ENCODE measurements around the gene TRAPPC3. TPM values are rescaled to one million over a fixed set of nuclear protein-coding genes. Genes with fewer than 3 reads are reported as not detected.

TRAPPC3 gene
- total and polyA plus RNA-seq, 2 experiments from 2014 or later = 45.6 to 55.9 TPM

DNA sequence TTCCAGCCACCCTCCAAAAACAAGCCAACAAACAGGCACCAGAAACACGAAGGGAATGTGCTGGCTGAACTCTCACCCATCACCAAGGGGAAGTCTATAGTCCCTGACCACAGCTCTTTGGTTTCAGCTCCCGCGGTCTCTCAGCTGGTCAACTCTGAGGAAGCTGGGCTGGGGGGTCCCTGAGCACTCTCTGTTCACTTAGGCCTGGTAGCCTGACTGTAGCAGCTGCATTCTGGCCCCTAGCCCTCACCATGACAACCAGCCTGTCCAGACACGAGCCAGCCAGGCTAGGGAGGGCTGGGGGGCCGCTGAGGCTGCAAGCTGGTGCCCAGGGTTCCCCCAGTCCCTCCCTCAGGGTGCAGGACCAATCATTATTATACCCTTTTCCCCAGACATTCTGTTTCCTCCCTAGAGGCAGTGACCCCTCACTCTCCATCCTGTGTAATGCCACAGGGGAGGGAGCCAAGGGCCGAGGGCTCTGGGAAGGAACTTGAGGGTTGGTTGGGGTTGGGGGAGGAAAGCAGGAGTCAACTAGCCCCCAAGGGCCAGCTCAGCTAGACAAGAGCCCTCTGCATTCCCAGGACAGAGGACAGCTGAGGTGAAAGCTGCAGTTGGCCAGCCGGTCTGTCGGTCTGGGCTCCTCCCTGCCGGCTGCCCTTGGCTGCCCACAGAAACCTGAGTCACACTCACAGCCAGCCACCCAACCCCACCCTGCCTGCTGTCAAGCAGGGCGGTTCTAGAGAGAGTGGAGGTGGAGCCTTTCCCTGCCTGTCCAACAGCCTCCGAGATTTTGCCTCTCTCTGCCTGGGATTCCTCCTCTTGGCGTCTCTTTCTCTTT lies 1.2 kb upstream of the TRAPPC3 start:
- H3K4me1 ChIP-seq (ENCODE audit: insufficient read depth) = peaks cover 32% of the 10 kb centered on the region
- H3K27me3 ChIP-seq (ENCODE audit: insufficient read depth) = peaks cover 55% of the 10 kb centered on the region
- H3K27ac ChIP-seq (ENCODE audit: low read depth) = no peak overlapping the region
- peaks cover 9% of the 10 kb centered on the region; the same call in 2 of the 3 replicates for H3K36me3 Mint-ChIP-seq (ENCODE audit: low read depth)
- peak overlapping the region; percentile 47 for H3K4me3 ChIP-seq
- H3K27ac Mint-ChIP-seq = peak overlapping the region; percentile 62
- H3K36me3 ChIP-seq (ENCODE audit: insufficient read depth) = no peaks in the 10 kb centered on the region
- DNase-seq (ENCODE audit: low spot score) (peak; percentile 93), ATAC-seq (peak; percentile 65)
- peak overlapping the region; percentile 91 for H3K4me3 Mint-ChIP-seq
- peaks cover 49% of the 10 kb centered on the region for H3K27me3 Mint-ChIP-seq (ENCODE audit: insufficient read depth, low read depth, poor library complexity)
- H3K9me3 Mint-ChIP-seq = no peaks in the 10 kb centered on the region; the same call in 1 of the 3 replicates
- H3F3A ChIP-seq (replicated peaks; ENCODE audit: low read depth) = peaks cover 4% of the 10 kb centered on the region
- TF ChIP-seq POLR2AphosphoS5 (IDR thresholded peaks at IDR 0.05; ENCODE audit: low read depth) (no peak), EZH2 (IDR thresholded peaks at IDR 0.05; ENCODE audit: low read depth, unreplicated experiment) (no peak), ZNF331 (CRISPR knock-in tag; IDR thresholded peaks at IDR 0.05; ENCODE audit: low read depth) (no peak), JUNB (IDR thresholded peaks at IDR 0.05; ENCODE audit: unreplicated experiment) (no peak), ZNF114 (CRISPR knock-in tag; IDR thresholded peaks at IDR 0.05) (no peak), EZH2phosphoT487 (IDR thresholded peaks at IDR 0.05; ENCODE audit: unreplicated experiment) (no peak), NANOG (IDR thresholded peaks at IDR 0.05; ENCODE audit: borderline replicate concordance) (no peak), STAT1 (IDR thresholded peaks at IDR 0.05; ENCODE audit: unreplicated experiment) (no peak), CREB1 (CRISPR knock-in tag; IDR thresholded peaks at IDR 0.05; ENCODE audit: low read depth) (no peak)
- TF ChIP-seq, protein P1, sequence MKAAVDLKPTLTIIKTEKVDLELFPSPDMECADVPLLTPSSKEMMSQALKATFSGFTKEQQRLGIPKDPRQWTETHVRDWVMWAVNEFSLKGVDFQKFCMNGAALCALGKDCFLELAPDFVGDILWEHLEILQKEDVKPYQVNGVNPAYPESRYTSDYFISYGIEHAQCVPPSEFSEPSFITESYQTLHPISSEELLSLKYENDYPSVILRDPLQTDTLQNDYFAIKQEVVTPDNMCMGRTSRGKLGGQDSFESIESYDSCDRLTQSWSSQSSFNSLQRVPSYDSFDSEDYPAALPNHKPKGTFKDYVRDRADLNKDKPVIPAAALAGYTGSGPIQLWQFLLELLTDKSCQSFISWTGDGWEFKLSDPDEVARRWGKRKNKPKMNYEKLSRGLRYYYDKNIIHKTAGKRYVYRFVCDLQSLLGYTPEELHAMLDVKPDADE (IDR thresholded peaks at IDR 0.05) = no peak
- TF ChIP-seq, protein P2, sequence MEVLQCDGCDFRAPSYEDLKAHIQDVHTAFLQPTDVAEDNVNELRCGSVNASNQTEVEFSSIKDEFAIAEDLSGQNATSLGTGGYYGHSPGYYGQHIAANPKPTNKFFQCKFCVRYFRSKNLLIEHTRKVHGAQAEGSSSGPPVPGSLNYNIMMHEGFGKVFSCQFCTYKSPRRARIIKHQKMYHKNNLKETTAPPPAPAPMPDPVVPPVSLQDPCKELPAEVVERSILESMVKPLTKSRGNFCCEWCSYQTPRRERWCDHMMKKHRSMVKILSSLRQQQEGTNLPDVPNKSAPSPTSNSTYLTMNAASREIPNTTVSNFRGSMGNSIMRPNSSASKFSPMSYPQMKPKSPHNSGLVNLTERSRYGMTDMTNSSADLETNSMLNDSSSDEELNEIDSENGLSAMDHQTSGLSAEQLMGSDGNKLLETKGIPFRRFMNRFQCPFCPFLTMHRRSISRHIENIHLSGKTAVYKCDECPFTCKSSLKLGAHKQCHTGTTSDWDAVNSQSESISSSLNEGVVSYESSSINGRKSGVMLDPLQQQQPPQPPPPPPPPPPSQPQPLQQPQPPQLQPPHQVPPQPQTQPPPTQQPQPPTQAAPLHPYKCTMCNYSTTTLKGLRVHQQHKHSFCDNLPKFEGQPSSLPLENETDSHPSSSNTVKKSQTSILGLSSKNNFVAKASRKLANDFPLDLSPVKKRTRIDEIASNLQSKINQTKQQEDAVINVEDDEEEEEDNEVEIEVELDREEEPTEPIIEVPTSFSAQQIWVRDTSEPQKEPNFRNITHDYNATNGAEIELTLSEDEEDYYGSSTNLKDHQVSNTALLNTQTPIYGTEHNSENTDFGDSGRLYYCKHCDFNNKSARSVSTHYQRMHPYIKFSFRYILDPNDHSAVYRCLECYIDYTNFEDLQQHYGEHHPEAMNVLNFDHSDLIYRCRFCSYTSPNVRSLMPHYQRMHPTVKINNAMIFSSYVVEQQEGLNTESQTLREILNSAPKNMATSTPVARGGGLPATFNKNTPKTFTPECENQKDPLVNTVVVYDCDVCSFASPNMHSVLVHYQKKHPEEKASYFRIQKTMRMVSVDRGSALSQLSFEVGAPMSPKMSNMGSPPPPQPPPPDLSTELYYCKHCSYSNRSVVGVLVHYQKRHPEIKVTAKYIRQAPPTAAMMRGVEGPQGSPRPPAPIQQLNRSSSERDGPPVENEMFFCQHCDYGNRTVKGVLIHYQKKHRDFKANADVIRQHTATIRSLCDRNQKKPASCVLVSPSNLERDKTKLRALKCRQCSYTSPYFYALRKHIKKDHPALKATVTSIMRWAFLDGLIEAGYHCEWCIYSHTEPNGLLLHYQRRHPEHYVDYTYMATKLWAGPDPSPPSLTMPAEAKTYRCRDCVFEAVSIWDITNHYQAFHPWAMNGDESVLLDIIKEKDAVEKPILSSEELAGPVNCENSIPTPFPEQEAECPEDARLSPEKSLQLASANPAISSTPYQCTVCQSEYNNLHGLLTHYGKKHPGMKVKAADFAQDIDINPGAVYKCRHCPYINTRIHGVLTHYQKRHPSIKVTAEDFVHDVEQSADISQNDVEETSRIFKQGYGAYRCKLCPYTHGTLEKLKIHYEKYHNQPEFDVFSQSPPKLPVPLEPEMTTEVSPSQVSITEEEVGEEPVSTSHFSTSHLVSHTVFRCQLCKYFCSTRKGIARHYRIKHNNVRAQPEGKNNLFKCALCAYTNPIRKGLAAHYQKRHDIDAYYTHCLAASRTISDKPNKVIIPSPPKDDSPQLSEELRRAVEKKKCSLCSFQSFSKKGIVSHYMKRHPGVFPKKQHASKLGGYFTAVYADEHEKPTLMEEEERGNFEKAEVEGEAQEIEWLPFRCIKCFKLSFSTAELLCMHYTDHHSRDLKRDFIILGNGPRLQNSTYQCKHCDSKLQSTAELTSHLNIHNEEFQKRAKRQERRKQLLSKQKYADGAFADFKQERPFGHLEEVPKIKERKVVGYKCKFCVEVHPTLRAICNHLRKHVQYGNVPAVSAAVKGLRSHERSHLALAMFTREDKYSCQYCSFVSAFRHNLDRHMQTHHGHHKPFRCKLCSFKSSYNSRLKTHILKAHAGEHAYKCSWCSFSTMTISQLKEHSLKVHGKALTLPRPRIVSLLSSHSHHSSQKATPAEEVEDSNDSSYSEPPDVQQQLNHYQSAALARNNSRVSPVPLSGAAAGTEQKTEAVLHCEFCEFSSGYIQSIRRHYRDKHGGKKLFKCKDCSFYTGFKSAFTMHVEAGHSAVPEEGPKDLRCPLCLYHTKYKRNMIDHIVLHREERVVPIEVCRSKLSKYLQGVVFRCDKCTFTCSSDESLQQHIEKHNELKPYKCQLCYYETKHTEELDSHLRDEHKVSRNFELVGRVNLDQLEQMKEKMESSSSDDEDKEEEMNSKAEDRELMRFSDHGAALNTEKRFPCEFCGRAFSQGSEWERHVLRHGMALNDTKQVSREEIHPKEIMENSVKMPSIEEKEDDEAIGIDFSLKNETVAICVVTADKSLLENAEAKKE (CRISPR knock-in tag; IDR thresholded peaks at IDR 0.05) = no peak
- TF ChIP-seq, protein P3, sequence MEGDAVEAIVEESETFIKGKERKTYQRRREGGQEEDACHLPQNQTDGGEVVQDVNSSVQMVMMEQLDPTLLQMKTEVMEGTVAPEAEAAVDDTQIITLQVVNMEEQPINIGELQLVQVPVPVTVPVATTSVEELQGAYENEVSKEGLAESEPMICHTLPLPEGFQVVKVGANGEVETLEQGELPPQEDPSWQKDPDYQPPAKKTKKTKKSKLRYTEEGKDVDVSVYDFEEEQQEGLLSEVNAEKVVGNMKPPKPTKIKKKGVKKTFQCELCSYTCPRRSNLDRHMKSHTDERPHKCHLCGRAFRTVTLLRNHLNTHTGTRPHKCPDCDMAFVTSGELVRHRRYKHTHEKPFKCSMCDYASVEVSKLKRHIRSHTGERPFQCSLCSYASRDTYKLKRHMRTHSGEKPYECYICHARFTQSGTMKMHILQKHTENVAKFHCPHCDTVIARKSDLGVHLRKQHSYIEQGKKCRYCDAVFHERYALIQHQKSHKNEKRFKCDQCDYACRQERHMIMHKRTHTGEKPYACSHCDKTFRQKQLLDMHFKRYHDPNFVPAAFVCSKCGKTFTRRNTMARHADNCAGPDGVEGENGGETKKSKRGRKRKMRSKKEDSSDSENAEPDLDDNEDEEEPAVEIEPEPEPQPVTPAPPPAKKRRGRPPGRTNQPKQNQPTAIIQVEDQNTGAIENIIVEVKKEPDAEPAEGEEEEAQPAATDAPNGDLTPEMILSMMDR (conservative IDR thresholded peaks at IDR 0.05; ENCODE audit: low read depth in 2 of 2) = no peak
- TF ChIP-seq, protein P4, sequence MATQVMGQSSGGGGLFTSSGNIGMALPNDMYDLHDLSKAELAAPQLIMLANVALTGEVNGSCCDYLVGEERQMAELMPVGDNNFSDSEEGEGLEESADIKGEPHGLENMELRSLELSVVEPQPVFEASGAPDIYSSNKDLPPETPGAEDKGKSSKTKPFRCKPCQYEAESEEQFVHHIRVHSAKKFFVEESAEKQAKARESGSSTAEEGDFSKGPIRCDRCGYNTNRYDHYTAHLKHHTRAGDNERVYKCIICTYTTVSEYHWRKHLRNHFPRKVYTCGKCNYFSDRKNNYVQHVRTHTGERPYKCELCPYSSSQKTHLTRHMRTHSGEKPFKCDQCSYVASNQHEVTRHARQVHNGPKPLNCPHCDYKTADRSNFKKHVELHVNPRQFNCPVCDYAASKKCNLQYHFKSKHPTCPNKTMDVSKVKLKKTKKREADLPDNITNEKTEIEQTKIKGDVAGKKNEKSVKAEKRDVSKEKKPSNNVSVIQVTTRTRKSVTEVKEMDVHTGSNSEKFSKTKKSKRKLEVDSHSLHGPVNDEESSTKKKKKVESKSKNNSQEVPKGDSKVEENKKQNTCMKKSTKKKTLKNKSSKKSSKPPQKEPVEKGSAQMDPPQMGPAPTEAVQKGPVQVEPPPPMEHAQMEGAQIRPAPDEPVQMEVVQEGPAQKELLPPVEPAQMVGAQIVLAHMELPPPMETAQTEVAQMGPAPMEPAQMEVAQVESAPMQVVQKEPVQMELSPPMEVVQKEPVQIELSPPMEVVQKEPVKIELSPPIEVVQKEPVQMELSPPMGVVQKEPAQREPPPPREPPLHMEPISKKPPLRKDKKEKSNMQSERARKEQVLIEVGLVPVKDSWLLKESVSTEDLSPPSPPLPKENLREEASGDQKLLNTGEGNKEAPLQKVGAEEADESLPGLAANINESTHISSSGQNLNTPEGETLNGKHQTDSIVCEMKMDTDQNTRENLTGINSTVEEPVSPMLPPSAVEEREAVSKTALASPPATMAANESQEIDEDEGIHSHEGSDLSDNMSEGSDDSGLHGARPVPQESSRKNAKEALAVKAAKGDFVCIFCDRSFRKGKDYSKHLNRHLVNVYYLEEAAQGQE (IDR thresholded peaks at IDR 0.05; ENCODE audit: unreplicated experiment) = no peak
- H3K79me2 ChIP-seq (replicated peaks; ENCODE audit: insufficient read depth) = peaks cover 16% of the 10 kb centered on the region
- peaks cover 37% of the 10 kb centered on the region for H3K4me1 Mint-ChIP-seq
- no peaks in the 10 kb centered on the region for H4K20me1 ChIP-seq (replicated peaks; ENCODE audit: insufficient read depth)
- peak overlapping the region; percentile 80; the same call in 1 of the 2 replicates for H2AFZ ChIP-seq
- H3K9me2 ChIP-seq (ENCODE audit: insufficient read depth) = no peaks in the 10 kb centered on the region
- peak overlapping the region; percentile 74 for H3K4me2 ChIP-seq
